Smooth muscle cell of the pulmonary artery (primary cell): ENCODE measurements around the gene AMOTL1. TPM values are rescaled to one million over a fixed set of nuclear protein-coding genes. Genes with fewer than 3 reads are reported as not detected.

Experiments used
- total RNA-seq: library from RNA; depleted of rRNA; stranded (reverse); fragments of >200 nt; gene quantifications from 2 replicates; pipeline ENCODE4 v1.2.3, GENCODE V29; 2014

Gene AMOTL1, protein sequence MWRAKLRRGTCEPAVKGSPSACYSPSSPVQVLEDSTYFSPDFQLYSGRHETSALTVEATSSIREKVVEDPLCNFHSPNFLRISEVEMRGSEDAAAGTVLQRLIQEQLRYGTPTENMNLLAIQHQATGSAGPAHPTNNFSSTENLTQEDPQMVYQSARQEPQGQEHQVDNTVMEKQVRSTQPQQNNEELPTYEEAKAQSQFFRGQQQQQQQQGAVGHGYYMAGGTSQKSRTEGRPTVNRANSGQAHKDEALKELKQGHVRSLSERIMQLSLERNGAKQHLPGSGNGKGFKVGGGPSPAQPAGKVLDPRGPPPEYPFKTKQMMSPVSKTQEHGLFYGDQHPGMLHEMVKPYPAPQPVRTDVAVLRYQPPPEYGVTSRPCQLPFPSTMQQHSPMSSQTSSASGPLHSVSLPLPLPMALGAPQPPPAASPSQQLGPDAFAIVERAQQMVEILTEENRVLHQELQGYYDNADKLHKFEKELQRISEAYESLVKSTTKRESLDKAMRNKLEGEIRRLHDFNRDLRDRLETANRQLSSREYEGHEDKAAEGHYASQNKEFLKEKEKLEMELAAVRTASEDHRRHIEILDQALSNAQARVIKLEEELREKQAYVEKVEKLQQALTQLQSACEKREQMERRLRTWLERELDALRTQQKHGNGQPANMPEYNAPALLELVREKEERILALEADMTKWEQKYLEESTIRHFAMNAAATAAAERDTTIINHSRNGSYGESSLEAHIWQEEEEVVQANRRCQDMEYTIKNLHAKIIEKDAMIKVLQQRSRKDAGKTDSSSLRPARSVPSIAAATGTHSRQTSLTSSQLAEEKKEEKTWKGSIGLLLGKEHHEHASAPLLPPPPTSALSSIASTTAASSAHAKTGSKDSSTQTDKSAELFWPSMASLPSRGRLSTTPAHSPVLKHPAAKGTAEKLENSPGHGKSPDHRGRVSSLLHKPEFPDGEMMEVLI
- 55.7 and 85.8 TPM in 2 replicates for total RNA-seq

DNA sequence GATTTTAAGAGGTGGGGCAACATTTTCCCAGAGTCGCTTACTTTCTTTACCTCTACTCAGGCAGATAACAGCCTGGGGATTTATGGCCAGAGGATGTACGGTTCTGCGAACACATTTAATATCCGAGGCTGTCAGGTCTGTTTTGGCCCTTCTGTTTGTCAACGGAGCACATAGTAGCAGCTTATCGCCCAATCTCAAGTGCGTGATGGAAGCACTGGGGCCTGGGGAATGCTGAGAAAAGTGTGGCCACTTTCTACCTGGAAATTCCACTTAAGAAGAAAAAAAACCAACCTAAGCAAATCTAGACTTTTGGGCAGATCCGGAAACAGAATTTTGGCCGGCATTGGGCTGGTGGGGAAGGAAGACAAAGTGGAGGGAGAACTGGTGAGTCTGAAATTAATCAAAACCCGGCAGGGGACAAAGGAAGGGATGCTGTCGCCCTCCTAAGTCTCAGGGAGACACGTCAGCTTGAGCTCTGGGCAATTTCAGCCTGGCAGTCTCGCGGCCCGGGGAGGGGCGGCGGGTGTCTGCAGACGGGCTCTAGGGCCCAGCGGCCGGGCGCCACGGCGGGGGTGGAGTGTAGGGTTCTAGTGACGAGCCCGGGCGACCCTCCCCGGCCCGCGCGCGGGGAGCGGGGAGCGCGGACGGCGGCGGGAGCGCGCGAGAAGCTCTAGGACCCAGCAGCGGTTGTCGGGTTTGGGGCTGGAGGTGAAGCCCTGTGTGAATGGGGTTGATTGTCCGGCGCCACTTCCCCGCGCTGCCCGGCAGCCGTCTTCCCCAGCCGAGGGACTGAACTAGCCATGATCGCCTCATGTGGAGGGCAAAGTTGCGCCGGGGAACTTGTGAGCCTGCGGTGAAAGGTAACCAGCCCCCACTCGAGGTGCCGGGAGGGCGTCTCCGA is at the start of gene AMOTL1:
Gene AMOTL1, plus strand, starts transcription at position 656 of the 901 bp plus-strand sequence. Its CDS starts 156 bp downstream, at position 812.

Other genes with a start within 250 kb of the AMOTL1 start
- 5.3 and 6.5 TPM in 2 replicates for gene FUT4, start 224.4 kb upstream of the AMOTL1 start, total RNA-seq
- gene PIWIL4, start 201.0 kb upstream of the AMOTL1 start, total RNA-seq: 3.0 and 4.6 TPM in 2 replicates
- 20.3 and 20.7 TPM in 2 replicates for gene CWC15, start 205.2 kb downstream of the AMOTL1 start, total RNA-seq
- 0.36 and 0.52 TPM in 2 replicates for gene KDM4D, start 205.4 kb downstream of the AMOTL1 start, total RNA-seq